Renal cortex interstitium (tissue), 11 donors: ENCODE data around the gene SYT6. TPM values are rescaled to one million over a fixed set of nuclear protein-coding genes. Genes with fewer than 3 reads are reported as not detected.
"Not testable (repeated sequence)": the region's sequence is repeated elsewhere in the genome, so short reads cannot be mapped to it uniquely, and the experiment has no call there.

Source experiments
- DNase-seq, 11 donors: peaks; one replicate each; pipeline ENCODE4 v3.0.0-alpha.2; 2013; ENCODE audit warnings: low read depth in 9 of 11, low spot score in 4 of 11; ENCODE audit errors: extremely low read depth in 1 of 11
- polyA plus RNA-seq, 3 donors: library from polyadenylated mRNA; unstranded; fragments of 120-200 nt; gene quantifications; one replicate each; pipeline ENCODE4 v1.2.1, GENCODE V29; 2013; ENCODE audit not compliant: insufficient read length in 3 of 3

SYT6 gene
- polyA plus RNA-seq, 3 donors: 1.2 to 1.5 (median 1.4) TPM

DNA sequence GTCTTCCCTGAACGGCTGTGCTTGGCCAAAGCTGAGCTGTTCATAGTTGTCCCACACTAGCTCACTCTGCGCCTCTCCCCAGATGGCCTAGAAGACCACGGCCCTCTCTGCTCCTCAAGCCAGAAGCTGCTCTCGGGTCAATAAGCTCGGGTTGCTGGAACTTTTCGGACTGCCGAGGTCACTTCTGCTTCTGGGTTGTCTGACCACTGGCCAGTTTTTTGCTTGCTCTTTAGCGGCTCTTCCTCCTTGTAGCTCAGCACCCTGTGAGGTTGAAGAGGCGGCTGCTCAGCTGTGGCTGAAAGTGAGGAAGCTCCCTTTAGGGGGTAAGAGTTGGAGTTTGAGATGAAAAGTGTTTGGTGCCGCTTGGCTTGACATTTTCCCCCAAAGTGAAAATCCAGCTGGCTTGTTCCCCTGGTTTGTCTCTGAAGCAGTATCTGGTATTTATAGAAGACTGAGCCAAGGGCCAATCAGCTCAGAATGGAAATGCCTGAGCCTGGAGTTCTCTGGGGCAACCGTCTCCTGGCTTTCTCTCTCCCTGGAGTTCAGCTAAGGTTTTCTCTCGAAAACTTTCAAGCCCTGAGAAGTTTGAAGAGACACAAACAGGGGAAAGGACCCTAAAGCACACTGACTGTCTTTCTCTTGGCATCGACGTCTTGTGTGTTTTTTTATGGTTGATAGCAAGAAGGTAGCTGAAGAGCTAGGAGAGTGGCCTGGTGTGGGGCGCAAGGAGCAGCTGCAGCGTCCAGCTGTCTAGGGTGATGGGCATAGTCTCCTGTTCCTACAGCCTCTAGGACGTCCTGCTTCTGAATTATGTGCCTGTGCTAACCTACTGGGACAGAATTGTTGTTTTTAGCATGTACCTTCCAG, 72.0 kb downstream of the SYT6 start:
- no peak for DNase-seq

DNA sequence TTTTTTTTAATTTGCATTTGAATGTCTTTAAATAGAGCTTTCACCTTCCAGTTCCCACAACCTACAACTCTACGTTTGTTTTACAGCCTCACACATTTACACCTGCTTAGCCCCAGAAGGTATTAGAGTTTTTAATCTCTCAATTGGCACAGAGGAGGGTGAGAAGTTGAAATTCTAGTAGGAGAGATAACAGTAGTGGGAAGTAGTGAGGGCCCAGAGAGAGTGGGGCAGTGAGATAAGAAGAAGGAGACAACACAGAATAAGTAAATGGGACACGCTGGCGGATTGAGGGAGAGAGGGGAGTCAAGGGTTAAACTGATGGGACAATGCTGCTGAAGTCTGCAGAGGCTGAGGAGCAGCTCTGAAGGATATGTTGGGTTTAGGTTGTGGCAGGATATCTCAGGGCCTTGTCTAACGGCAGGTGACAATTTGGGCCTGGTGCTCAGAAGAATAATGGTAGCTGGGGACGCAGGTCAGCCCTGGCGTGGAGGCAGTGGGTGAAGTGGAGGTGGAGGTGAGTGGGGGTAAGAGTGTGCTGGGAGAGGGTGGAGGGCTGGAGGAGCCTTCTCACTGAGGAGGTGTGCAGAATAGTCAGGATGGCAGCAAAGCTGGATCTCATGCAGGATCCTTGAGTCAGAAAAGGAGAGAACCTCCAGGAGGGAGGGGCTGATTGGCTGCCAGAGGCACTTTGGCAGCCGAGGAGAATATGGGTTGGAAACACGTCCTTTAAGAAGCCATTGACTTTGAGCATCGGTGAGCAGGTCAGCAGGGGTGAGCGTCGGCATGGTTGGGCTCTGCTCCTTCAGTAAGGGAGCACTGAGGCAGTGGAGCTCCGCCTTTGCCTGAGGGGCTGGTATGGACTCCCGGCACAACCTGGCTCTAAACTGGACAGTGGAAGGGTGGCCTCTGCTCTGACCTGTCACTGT, 72.9 kb downstream of the SYT6 start:
- no peak for DNase-seq

DNA sequence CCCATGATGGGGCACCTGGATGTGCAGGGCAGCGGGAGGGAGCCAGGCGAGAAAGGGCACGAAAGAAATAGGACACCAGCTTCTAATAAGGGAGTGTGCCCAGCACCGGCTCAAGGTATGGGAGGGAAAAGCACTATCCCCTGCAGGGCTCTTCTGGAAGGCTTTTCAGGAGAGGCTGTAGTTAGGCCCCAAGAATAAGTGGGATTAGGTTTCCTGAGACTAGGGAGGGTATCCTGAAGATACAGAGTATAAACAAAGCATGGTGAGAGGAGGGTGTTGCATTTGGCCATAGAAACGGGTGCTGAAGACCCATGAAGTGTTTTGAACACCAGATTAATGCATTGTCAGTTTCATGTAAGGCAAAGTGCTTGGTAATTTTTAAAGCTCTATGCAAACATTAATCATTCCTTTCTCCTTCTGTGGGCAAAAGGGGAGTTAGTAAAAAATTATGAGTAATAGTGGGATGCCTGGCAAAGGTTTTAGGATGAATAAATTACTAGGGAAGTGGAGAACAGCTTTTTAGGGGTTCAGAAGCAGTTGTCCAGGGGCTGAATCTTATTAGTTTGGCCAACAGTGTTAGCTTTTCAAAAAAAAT, 74.0 kb downstream of the SYT6 start:
- no peak for DNase-seq

DNA sequence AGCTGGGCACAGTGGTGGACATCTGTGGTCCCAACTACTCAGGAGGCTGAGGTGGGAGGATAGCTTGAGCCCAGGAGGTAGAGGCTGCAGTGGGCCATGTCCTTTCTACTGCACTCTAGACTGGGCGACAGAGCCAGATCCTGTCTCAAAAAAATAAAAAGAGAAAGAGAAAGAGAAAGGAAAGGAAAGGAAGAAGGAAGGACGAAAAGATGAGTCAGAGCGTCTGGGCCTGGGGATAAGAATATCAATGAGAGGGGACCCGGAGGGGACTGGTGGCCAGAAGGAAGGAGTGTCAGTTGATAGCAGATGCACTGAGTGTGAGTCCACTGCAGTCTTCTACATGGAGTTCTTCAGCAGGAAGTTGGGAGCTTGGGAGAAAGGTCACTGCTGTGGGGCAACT, 75.6 kb downstream of the SYT6 start:
- no peak for DNase-seq

DNA sequence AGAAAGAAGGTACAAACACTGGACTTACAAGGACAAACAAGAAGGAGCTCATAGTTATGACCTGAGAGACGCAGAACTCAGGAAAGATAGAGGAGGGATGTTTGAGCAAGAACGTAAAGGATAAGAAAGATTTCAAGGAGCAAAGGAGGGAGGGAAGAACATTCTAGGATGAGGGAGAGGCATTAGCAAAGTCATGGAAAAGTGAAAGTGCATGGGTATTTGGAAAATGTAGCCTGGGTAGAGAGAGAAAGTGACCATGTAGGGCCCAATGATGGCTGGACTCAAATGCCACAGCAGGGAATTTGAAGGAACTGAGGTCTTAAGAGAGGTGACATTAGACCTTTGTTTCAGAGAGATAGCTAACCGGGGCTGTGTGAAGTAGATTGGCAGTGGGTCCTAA, 76.5 kb downstream of the SYT6 start:
- DNase-seq: no peak

DNA sequence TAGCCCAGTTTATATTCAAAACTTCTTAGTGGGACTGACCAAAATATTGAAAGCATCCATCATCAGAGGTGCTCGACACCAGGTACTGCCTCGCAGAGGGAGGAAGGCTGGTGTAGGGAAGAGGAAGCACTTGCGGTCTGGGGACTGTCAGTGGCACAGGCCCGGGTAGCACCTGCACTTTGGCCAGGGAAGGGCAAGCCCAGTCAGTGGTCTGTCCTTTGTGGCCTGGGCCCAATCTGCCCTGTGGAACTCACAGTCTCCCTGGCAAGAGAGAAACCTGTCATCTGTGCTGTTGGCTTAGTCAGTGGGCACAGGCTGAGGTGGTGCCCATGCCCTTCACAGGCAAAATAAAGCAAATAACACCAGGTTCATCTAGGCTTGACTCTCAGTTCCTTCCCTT, 77.4 kb downstream of the SYT6 start:
- no peak for DNase-seq

DNA sequence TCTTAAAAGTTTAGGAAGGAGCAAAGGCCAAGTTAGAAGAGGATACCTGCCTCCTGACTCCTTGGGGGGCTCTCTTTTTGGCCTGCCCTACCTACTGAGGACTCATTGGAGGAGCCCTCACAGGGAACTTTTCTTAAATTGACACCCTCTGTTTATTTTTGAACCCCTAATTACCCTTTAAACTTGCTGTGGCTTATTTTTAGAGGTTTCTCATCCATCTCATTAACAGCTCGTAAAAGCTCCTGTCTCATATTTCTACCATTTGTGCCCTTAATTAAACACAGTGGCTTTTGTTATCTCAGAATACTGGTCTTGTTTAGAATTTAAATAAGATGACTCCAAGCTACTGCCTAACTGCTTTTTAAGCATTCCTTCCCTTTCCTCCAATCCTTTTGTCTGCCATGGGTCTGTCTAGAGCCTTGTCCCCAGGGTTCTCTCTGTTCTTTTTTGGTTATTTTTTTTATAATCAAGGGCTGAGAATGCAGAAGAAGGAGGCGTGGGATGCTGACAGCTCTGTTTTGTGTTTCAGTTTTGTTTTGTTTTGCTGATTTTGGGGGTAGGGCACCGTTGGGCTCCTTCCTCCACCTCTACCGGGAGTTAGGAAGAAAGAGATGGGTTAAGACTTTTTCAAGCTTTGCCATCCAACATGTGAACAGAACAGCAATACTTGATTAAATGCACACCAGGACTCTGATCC, 78.0 kb downstream of the SYT6 start:
- no peak for DNase-seq

DNA sequence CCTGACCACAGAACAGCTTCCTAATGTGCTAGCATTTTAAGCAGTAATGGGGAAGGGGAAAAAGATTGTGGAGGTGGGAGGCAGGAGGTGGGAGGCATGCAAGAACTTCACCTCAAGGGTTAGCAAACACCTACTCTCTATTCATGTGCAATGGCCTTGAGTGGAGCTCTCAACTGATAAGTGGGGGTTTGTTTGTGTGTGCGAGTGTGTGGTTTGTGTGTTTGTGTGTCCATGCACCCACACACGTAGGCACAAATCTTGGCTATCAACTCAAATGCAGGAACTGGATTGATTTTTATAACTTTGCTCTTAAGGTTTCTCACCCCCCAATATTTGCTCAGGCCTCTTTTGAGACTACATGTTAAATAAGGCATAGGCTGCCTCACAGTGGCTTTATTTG, 78.6 kb downstream of the SYT6 start:
- DNase-seq: no peak

DNA sequence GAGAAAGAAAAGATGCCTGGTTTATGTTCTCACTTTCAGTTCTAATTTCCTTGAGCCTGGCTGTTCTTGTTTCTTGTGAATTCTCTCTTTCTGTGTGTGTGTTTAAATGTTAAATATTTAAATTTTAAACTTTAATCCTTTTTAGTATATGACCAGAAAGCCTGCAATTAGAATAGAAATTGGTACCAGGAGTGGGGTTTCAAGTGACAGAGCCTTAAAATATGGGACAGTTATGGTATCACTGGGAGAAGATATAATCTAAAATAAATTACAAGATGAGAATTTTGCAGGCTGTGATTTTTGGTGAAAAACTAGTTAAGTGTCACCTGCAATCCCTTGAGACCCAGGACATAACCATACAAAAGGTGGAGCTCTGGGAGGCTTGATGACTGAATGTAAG, 81.4 kb downstream of the SYT6 start:
- DNase-seq: no peak

DNA sequence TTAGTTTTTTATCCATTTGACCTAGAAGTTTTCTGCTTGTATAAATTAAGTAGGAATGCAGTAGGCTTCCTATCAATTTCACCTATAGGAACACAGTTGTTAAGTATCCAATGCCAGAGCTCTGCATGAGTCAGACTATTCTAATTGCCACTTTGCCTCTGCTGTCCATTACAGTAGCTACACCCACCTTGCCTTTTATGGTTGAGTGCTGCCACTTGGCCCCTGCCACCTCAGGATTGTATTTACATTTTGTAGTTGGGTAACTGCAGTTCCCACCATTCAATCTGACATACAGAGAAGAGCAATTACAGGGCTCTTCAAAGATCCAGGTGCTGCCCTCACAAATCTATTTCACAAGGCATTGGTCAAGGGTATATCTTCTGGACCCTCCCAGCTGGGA, 83.9 kb downstream of the SYT6 start:
- not testable (repeated sequence) for DNase-seq

DNA sequence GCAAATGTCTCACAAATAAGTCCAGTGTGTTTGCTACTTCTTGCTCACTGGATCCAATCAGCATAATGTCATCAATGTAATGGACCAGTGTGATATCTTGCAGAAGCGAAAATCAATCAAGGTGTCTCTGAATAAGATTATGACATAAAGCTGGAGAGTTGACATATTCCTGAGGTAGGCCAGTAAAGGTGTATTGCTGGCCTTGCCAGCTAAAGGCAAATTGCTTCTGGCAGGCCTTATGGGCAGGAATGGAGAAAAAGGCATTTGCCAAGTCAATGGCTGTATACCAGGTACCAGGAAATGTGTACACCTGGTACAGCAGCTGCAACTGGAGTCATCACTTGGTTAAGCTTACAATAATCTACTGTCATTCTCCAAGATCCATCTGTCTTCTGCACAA, 85.0 kb downstream of the SYT6 start:
- not testable (repeated sequence) for DNase-seq

DNA sequence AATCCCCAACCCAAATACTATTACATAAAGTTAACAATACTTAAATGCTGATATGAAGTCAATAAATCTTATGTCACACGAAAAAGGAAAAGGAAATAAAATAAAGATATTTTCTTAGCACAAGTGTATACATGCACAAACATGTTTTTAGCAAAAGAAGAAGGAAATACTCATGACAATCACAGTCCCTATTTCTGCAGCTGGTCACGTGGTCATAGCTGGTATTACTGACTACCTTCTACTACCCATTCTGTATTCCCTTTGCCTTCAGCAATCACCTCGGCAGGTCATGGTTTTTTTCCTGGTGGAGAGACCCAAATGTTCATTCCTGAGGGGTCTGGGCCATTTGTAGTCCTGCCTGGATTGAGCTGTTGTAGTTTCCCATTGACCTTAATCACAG, 88.0 kb downstream of the SYT6 start:
- DNase-seq: not testable (repeated sequence)

DNA sequence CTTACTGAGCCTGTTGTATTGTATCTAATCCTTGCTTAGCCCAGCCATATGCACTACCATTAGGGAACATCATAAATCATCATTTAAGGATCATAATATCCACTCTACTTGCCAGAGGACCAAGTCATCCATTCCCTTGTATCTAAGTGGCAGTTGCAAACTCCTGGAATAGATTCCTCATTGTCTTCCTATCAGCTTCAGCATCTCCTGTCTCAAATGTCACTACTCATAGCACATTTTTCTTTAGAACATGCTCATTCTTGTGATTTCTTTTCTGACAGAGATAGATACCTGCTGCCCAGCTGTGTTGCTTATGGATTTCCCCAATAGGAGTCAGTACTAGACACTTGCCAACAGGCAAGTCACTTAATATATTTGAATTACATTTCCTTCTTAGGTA, 90.1 kb downstream of the SYT6 start:
- no peak for DNase-seq

DNA sequence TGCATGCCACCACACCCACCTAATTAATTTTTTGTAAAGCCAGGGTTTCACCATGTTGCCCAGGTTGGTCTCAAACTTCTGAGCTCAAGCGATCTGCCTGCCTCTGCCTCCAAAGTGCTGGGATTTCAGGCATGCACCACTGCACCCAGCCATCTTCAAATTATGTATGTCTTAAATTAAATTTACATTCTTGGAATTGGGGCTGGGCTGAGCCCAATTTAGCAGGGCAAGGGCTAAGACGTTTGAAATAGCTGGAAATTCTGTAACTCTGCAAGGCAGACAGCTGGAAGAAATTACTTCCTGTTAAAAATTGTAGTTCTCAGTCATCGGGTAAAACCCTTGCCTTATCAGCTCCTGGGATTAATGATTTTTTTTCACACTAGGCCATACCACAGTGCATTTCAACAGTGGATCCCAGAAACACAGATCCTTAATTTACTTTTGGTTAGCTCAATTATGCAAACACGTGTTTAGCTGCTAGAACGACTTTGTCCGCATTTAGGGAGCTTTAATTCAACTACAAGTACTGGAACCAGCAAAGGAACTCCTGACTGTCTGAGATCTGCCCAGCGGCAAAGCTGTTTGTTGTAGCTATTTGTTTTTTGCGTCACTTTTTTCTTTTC, 91.1 kb downstream of the SYT6 start:
- DNase-seq: no peak

DNA sequence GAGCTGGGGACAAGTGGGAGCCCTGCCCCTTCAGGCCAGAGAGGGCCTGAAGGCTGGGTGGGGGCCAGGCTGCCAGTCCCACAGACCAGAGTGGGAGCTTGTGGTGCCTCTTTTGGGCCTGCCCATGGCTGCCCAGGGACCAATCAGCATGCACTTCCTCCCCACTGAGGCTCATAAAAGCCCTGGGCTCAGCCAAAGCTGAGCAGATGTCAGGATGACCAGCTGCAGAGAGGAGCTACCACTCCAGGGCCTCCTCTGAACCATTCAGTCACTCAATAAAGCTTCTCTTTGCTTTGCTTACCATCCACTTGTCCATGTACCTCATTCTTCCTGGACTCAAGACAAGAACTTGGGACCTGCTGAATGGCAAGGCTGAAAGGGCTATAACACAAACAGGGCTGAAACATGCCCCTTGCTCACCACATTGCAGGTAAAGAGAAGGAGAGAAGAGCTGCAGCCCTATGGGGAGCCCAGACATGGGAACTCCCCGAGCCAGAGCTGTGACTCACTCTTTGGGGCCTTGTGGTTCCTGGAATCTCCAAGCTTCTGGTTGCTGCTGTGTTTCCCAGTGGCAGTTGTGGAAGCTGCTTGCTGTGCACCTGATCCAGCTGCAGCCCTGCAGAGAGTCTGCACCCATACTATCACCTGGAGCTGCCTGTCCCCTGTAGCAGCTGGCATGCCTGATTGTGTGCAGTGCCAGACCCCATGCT, 92.4 kb downstream of the SYT6 start:
- DNase-seq: no peak

DNA sequence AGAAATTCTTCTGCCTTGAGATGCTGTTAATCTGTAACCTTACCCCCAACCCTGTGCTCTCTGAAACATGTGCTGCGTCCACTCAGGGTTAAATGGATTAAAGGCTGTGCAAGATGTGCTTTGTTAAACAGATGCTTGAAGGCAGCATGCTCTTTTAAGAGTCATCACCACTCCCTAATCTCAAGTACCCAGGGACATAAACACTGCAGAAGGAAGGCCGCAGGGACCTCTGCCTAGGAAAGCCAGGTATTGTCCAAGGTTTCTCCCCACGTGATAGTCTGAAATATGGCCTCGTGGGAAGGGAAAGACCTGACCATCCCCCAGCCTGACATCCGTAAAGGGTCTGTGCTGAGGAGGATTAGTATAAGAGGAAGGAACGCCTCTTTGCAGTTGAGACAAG, 95.4 kb downstream of the SYT6 start:
- not testable (repeated sequence) for DNase-seq

DNA sequence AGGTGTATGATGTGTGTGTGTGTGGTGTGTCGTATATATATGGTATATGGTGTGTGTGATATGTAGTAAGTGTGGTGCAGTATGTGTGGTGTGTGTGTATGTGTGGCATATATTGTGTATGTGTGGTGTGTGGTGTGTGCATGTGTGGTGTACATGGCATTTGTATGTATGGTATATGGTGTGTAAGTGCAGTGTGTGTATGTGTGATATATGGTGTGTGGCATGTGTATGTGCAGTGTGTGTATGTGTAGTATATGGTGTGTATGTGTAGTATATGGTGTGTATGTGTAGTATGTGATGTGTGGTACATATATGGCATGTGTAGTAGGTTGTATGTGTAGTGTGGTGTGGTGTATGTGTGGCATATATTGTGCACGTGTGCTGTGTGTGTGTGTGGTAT, 99.5 kb downstream of the SYT6 start:
- DNase-seq: no peak

DNA sequence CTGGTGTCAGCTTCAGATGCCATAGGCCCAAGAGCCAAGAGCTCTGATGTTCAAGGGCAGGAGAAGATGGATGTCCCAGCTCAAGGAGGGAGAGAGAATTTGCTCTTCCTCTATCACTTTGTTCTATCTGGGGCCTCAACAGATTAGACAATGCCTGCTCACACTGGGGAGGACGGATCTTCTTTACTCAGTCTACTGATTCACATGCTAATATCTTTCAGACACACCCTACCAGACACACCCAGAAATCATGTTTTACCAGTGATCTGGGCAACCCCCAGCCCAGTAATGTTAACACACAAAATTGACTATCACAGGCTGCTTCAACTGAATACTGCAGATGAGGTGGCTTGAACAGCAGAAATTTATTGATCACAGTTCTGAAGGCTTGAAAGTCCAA, 105.4 kb downstream of the SYT6 start:
- no peak for DNase-seq
